Neural crest cell (in vitro differentiated cells): ENCODE data around the gene SLC6A12. TPM values are rescaled to one million over a fixed set of nuclear protein-coding genes. Genes with fewer than 3 reads are reported as not detected.

Experiments
- DNase-seq: peaks from one replicate; pipeline ENCODE4 v3.0.0; 2021; ENCODE audit warnings: low read depth, mixed read lengths, low spot score
- H3K27ac Mint-ChIP-seq: one replicate; pipeline ENCODE4 v1.8.0; 2021; ENCODE audit warnings: mild to moderate bottlenecking, mixed read lengths; ENCODE audit not compliant: unreplicated experiment
- H3K27me3 Mint-ChIP-seq: 2 replicates; pipeline ENCODE4 v1.8.0; 2021; ENCODE audit warnings: low read depth, mild to moderate bottlenecking, mixed read lengths
- H3K36me3 Mint-ChIP-seq: 2 replicates; pipeline ENCODE4 v1.8.0; 2021; ENCODE audit warnings: low read depth, mild to moderate bottlenecking, mixed read lengths
- H3K4me1 Mint-ChIP-seq: 2 replicates; pipeline ENCODE4 v1.8.0; 2021; ENCODE audit warnings: mixed read lengths
- H3K4me3 Mint-ChIP-seq: one replicate; pipeline ENCODE4 v1.8.0; 2021; ENCODE audit warnings: mild to moderate bottlenecking, mixed read lengths
- H3K9me3 Mint-ChIP-seq: 2 replicates; pipeline ENCODE4 v1.8.0; 2021; ENCODE audit warnings: mixed read lengths
- total RNA-seq: library from RNA; stranded (reverse); gene quantifications from 2 replicates; pipeline ENCODE4 v1.2.1, GENCODE V29; 2021
- TF ChIP-seq, protein P1 (sequence below): fragments of 200-600 bp; sonication (generic); conservative IDR thresholded peaks from 2 replicates; pipeline ENCODE4 v1.5.0; 2021; ENCODE audit warnings: antibody characterized with exemption, mild to moderate bottlenecking

SLC6A12 gene
- total RNA-seq, 1 donor from 2014 or later, result 0.47 TPM

DNA sequence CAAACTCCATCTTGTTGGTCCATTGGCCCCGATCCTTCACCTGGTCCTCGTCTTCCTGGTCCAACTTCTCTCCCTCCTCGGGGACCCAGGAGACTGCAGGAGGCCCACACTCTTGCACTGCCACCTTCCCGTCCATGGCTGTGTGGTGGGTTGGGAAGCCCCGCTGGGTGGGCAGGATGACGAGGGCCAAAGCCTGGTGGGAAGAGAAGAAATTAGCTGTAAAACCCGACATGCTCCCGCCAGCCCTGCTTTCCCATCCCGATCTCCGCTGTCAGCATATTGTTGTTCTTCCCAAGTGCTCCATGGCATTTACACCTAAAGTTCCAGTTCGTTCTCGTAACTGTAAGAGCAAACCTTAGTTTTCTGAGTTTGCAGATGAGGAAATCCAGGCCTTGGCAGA lies 4.1 kb downstream of the SLC6A12 start:
- no peak overlapping the region for H3K27ac Mint-ChIP-seq
- no peaks in the 10 kb centered on the region for H3K9me3 Mint-ChIP-seq
- no peak overlapping the region for H3K4me3 Mint-ChIP-seq
- DNase-seq, result no peak
- TF ChIP-seq, protein P1, sequence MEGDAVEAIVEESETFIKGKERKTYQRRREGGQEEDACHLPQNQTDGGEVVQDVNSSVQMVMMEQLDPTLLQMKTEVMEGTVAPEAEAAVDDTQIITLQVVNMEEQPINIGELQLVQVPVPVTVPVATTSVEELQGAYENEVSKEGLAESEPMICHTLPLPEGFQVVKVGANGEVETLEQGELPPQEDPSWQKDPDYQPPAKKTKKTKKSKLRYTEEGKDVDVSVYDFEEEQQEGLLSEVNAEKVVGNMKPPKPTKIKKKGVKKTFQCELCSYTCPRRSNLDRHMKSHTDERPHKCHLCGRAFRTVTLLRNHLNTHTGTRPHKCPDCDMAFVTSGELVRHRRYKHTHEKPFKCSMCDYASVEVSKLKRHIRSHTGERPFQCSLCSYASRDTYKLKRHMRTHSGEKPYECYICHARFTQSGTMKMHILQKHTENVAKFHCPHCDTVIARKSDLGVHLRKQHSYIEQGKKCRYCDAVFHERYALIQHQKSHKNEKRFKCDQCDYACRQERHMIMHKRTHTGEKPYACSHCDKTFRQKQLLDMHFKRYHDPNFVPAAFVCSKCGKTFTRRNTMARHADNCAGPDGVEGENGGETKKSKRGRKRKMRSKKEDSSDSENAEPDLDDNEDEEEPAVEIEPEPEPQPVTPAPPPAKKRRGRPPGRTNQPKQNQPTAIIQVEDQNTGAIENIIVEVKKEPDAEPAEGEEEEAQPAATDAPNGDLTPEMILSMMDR, result no peak
- peaks cover 48% of the 10 kb centered on the region for H3K27me3 Mint-ChIP-seq
- H3K4me1 Mint-ChIP-seq, result peaks cover 9% of the 10 kb centered on the region
- H3K36me3 Mint-ChIP-seq, result no peaks in the 10 kb centered on the region

DNA sequence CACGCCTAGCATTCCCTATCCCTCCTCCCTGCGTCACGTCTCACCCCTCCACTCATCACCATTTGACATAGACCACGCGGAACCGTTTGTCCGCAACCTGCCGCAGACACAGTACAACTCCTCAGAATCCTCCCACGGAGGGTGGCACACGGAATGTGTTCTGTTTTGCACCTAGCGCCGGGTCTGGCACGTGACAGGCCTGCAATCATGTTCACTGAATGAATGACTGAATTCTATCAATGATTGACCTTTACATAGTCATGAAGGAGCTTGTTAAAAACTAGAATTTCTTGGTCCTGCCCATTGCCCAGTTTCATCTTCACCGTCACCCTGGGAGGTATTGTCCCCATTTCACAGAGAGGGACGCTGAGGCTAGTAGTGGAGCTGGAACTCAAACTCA lies 4.7 kb downstream of the SLC6A12 start:
- Mint-ChIP-seq H3K9me3 (no peaks in the 10 kb centered on the region), H3K36me3 (no peaks in the 10 kb centered on the region), H3K27me3 (peaks cover 51% of the 10 kb centered on the region), H3K27ac (no peak overlapping the region), H3K4me3 (no peak overlapping the region), H3K4me1 (peaks cover 9% of the 10 kb centered on the region)
- DNase-seq, result no peak
- TF ChIP-seq, protein P1, result no peak

DNA sequence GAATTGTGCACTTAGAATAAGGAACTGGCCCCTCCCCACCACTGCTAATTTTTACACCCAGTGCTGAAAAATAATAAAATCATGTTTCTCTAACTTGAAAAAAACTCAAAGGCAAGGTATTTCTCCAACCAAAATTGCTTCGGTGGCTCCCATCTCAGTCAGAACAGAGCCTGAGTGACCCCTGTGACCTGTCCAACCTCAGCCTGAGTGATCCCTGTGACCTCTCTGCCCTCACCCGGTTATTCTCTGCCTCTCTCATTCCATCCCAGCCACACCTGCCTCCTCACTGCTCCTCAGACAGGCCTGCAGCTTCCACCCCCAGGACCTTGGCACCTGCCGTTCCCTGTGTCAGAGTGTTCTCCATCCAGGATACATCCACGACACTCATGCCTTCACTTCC lies 5.1 kb downstream of the SLC6A12 start:
- Mint-ChIP-seq H3K9me3 (no peaks in the 10 kb centered on the region), H3K27me3 (peaks cover 53% of the 10 kb centered on the region)
- DNase-seq, result no peak

DNA sequence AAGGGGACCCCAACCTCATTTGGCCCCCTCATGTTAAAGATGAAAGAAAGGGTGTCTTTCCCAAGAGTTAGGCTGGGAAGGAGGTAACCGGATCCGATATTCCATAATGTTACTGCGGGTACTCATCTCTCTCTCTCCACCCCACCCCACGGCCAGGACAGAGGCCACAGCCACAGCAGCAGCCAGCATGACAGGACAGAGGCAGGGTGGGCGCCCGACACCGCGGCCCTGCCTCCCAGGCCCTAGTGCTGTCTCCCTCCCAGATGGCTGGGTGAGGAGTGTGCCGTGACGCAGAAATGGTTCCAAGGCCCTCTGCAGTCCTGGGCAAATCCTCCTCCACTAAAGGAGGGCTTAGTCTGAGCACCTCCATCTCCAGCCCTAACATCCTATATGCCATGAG lies 6.2 kb downstream of the SLC6A12 start:
- Mint-ChIP-seq H3K27me3 (peaks cover 48% of the 10 kb centered on the region), H3K9me3 (no peaks in the 10 kb centered on the region), H3K36me3 (no peaks in the 10 kb centered on the region), H3K27ac (no peak overlapping the region), H3K4me1 (peaks cover 3% of the 10 kb centered on the region), H3K4me3 (no peak overlapping the region)
- TF ChIP-seq, protein P1, result no peak
- DNase-seq, result no peak

More for the DNA sequence above, 5.1 kb downstream of the SLC6A12 start:
- peaks cover 12% of the 10 kb centered on the region for H3K4me1 Mint-ChIP-seq
- H3K27ac Mint-ChIP-seq, result no peak overlapping the region
- TF ChIP-seq, protein P1, result no peak
- H3K4me3 Mint-ChIP-seq, result no peak overlapping the region
- H3K36me3 Mint-ChIP-seq, result no peaks in the 10 kb centered on the region

DNA sequence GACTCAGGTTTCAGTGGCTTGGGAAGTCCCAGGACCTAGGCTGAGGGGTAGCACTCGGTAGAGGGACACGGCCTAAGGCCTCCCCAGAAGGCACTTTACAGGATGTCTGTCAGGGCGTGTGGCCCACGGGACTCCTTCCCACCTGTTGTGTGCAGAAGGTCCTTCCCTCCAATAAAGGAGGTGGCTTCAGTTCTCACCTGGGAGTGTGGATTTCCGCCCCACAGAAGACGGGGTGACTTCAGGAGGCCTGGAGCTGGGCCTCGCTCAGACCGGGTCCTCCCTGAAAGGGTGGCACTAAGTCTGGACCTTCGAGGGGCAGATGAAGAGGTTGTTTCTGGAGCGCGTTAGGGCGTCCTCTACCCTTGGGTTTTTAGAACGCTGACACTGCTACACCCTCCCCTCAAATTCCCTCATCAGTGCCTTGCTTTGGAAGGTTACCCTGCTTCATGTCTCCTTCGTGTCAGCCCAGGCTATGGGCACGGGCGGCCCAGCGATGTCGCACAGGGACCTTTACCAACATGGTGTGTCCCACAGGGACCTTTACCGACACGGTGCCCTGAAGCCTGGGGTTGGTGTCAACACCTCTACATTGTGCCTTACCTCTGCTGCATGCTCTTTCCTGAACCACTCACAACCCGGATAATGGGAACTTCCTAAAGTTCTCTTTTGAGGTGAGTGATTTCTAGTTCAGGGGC lies 7.1 kb downstream of the SLC6A12 start:
- no peak for DNase-seq
- Mint-ChIP-seq H3K27me3 (peaks cover 53% of the 10 kb centered on the region), H3K9me3 (no peaks in the 10 kb centered on the region), H3K4me1 (peaks cover 3% of the 10 kb centered on the region), H3K27ac (no peak overlapping the region), H3K4me3 (peak overlapping the region; percentile 19), H3K36me3 (no peaks in the 10 kb centered on the region)
- TF ChIP-seq, protein P1, result no peak
